Panc1 (cell line): Measurements from ENCODE around the gene ZCCHC14.
"Not testable (repeated sequence)": the region's sequence is repeated elsewhere in the genome, so short reads cannot be mapped to it uniquely, and the experiment has no call there.

Experiments used
- CTCF ChIP-seq: fragments of 450-650 bp; IDR thresholded peaks from 2 replicates; pipeline ENCODE4 v1.5.1; 2017; ENCODE audit warnings: mild to moderate bottlenecking
- POLR2AphosphoS5 ChIP-seq: IDR thresholded peaks from 2 replicates; pipeline ENCODE4 v1.6.1; 2012; ENCODE audit warnings: mild to moderate bottlenecking, low read depth, low read length, moderate library complexity

- not testable (repeated sequence) for TF ChIP-seq CTCF, POLR2AphosphoS5
Measured at GRCh38 chr16:87518430-87519051, 25.7 kb upstream of the ZCCHC14 start.
